HG02623 (cell line): ENCODE measurements around the gene NBEAL2.
"Not testable (repeated sequence)": the region's sequence is repeated elsewhere in the genome, so short reads cannot be mapped to it uniquely, and the experiment has no call there.

Experiments
- ATAC-seq: cut with Tn5 transposase; IDR thresholded peaks from one replicate; pipeline ENCODE4 v1.9.1; 2021; ENCODE audit warnings: moderate library complexity; ENCODE audit not compliant: unreplicated experiment

Gene NBEAL2

DNA sequence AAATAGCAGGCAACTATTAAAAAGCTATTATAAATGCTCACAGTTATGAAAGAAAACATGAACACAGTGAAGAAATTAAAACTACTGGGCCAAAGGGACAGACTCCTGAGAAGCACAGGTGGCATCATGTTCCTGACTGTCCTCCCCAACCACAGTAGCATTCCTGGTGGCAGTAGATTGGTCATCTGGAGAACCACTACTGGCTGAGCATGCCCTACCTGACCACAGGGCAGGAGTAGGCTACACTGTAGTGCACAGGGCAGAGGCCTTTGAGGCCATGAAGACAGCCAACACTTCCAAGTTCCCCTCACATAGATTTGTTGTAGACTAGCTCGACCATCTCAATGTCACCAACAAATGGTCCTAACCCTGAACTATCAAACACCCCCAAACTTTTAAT is 49.2 kb downstream of the NBEAL2 start:
- no peak for ATAC-seq

DNA sequence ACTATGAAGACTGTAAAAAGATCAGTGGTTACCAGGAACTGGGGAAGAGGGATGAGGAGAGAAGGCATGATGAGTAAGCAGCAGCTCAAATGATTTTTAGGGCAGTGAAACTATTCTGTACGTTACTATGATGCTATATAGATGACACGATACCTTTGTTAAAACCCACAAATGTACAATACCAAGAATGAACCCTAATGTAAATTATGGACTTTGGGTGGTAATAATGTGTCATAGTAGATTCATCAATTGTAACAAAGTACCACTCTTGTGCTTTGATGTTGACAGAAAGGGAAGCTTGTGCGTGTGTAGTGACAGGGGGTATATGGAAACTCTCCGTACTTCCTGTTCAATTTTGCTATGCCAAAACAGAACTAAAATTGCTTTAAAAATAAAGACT is 51.6 kb downstream of the NBEAL2 start:
- not testable (repeated sequence) for ATAC-seq

DNA sequence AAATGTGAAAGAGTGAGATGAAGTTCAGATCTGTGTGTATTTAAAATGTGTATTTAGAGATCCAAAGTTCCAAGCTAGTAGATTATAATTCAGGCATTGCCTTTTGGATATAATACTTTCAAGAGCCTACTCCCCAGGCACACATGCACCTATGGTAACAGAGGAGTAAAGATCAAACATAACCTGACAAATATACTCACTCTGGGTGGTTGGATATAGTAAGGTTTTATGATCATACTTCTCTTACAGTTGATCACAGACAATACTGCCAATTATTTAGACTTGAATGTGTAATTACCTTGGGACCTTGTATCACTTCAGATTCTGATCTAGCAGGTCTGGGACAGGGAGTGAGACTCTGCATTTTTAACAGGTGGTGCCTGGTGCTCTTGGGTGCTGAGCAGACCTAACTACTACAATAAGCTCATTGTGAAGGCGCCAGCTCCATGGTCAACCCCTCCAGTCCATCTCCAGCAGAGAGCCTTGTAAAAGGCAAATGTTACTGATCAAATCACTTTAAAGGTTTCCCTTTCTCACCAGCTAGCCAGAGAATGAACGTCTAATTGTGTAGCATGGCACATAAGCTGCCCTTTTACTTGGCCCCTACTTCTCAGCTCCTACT is 55.5 kb downstream of the NBEAL2 start:
- no peak for ATAC-seq

- ATAC-seq, result no peak
Measured at GRCh38 chr3:47035645-47036044, 56.2 kb downstream of the NBEAL2 start.

GRCh38 chr3:47036145-47036544 is 56.7 kb downstream of the NBEAL2 start:
- no peak for ATAC-seq

DNA sequence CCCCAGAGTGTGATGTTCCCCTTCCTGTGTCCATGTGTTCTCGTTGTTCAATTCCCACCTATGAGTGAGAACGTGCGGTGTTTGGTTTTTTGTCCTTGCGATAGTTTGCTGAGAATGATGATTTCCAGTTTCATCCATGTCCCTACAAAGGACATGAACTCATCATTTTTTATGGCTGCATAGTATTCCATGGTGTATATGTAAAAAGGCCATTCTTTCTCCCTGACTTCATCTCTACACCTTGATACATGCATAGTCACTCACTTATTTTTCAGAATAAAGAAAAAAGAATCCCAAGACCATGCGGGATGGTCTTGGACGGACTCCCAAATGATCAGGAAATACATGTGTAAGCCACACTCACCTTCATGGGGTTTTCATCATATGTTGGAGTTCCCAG is 57.8 kb downstream of the NBEAL2 start:
- ATAC-seq, result not testable (repeated sequence)

DNA sequence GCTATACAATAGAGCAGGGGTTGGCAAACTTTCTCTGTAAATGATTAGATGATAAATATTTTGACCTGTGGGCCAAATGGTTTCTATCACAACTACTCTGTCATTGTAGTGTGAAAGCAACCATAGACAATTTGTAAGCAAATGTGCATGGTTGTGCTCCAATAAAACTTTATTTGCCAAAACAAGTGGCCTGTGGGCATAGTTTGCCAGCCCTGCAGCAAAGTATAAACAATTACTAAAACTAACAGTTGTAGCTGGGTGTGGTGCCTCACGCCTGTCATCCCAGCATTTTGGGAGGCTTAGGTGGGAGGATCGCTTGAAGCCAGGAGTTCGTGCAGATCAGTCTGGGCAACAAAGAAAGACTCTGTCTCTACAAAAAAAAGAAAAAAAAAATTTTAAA is 61.6 kb downstream of the NBEAL2 start:
- ATAC-seq, result no peak

DNA sequence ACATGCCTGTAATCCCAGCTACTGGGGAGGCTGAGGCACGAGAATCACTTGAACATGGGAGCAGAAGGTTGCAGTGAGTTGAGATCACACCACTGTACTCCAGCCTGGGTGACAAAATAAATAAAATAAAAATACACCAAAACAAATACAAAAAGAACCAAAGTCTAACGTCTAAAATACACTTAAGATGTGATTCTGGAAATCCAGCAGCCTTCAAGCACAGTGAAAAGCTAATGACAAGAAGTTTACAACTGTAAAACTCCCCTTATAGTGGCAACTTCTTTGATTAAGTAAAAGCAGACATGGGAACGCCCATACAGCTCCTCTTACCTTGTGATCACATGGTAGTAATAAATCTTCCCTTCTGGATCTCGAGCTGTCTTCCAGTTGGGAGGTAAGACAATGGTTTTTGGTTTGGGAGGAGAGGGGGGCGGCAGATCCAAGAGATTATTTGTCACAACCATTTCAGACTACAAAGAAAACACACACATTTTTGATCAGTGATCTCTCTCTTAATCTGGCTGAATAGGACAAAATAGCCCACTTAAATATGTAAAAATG is 62.8 kb downstream of the NBEAL2 start:
- no peak for ATAC-seq

DNA sequence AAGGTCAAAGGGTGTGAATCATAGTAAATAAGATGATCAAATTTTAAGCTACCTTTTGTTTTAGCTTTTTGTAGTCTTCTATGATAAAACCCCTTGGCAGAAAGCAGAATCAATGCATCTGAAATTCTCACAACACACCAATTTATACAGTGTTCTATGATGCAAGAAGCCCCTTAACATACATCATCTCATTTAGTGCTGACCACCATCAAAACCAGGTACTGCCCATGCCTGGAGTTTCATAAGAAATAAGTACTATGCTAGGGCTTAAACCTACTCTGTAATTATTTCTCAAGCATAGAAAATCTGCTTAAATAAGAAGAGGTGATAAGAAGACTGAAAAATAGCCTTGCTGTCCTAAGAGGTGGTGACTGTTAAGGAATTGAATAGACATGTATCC is 67.6 kb downstream of the NBEAL2 start:
- ATAC-seq, result no peak

DNA sequence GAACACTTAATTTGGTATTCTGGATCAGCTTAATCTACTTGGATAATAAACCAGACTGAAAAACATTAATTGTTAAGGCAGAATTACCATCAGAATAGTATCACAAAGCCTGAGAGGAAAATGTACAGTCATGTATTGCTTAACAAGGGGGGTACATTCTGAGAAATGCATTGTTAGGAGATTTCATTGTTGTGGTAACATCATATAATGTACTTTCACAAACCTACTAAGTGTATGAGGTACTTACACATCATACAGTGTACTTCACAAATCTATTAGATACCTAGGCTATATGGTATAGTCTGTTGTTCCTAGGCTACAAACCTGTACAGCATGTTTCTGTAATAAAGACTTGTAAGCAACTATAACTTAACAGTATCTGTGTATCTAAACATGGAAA is 68.2 kb downstream of the NBEAL2 start:
- ATAC-seq, result no peak

DNA sequence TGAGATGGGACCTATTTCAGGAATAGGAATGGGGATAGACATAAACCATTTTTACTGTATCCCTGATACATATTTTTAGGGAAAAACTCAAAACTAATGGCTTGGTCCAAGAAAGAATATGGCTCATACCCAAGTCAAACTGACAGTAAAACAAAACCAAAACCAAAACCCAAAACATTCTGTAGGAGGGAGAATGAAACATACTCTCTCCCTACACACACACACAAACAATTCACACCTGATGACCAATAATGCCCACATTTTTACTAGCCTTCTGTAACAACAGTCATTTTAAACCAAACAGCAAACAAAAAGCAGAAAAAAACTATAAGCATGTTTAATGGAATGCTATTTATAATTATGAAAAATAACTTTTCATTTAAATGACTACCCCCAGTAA is 74.9 kb downstream of the NBEAL2 start:
- ATAC-seq, result no peak

DNA sequence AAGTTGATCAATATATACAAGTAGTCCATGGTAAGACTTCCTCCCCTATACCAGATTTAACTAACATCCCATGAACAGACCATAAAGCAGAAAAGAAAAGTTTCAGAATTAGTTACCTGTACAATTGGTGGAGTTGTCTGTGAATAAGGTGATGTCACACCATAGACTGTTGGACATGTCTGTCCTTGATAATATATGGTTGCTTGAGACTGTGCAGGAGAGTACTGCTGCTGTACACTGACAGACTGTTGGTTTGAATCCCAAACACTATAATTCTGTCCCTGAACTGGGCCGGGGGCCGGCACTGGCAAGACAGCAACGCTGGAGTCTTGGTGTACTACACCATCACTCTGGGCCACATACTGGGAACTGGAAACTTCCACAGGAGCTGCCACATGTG is 77.2 kb downstream of the NBEAL2 start:
- ATAC-seq, result no peak

DNA sequence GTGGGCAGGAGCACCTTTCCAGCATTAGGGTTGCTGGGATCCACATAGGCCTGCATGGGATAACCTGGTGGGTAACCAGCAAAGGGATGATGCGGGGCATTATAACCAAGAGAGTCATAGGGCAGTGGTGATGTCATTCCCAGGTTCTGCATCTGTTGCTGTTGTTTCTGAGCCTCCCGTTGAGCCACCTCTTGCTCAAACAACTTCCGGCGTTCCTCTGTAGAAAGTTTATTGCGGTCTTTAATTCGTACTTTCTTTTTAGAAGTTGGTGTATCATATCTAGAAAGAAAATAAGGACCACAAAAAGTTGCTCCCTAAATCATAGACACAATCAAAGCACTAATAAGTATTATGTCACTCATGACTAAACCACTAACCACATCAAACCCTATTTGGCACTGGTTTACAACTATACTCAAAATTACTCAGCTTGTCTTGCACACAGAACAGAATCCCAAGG is 77.8 kb downstream of the NBEAL2 start:
- no peak for ATAC-seq
